K562 (cell line): ENCODE measurements around the gene PARD6A. TPM values are rescaled to one million over a fixed set of nuclear protein-coding genes. Genes with fewer than 3 reads are reported as not detected.

ENCODE experiments used
- BRCA1 ChIP-seq, 2 experiments: fragments of 450-650 bp in 1 of 2; sonication (generic) in 1 of 2; formaldehyde crosslinking in 1 of 2; IDR thresholded peaks; 2 replicates each; pipeline versions ENCODE4 v1.5.0 to v1.6.1; 2017 to 2020; ENCODE audit warnings: mild to moderate bottlenecking in 1 of 2, missing genetic modification reagents in 1 of 2
- CUX1 ChIP-seq: fragments of 200-800 bp; sonication (Bioruptor generic); IDR thresholded peaks from 2 replicates; pipeline ENCODE4 v1.6.1; 2016; ENCODE audit warnings: missing genetic modification characterization, missing compliant biosample characterization
- EP400 ChIP-seq: fragments of 450-650 bp; IDR thresholded peaks from 2 replicates; pipeline ENCODE4 v1.6.1; 2017; ENCODE audit warnings: antibody characterized with exemption, mild to moderate bottlenecking, moderate library complexity
- HDAC1 ChIP-seq, 2 experiments: fragments of 450-650 bp; IDR thresholded peaks; 2 replicates each; pipeline ENCODE4 v1.6.1; 2016 to 2017; ENCODE audit warnings: inconsistent platforms in 1 of 2, mild to moderate bottlenecking in 1 of 2, moderate library complexity in 1 of 2
- KDM5B ChIP-seq: fragments of 200-600 bp; sonication (generic); IDR thresholded peaks from 2 replicates; pipeline ENCODE4 v1.6.1; 2012; ENCODE audit warnings: low read depth, mild to moderate bottlenecking, moderate library complexity, low read length, control low read depth, inconsistent platforms; ENCODE audit not compliant: insufficient replicate concordance
- MAX ChIP-seq: sonication (generic); formaldehyde crosslinking; IDR thresholded peaks from 2 replicates; pipeline ENCODE4 v1.9.0; 2022; ENCODE audit warnings: mild to moderate bottlenecking, missing genetic modification reagents
- MYC ChIP-seq, 2 experiments: fragments of 250-450 bp in 1 of 2; sonication (Bioruptor Pico) in 1 of 2; IDR thresholded peaks; 2 replicates each; pipeline versions ENCODE4 v1.5.1 to v1.6.1; 2012 to 2021; ENCODE audit warnings: low read depth in 2 of 2, borderline replicate concordance in 1 of 2, improper control_type of control experiment in 1 of 2, low read length in 1 of 2, mild to moderate bottlenecking in 1 of 2, moderate library complexity in 1 of 2
- PKNOX1 ChIP-seq: fragments of 450-650 bp; IDR thresholded peaks from 2 replicates; pipeline ENCODE4 v1.6.1; 2016
- POLR2B ChIP-seq: fragments of 450-650 bp; IDR thresholded peaks from 2 replicates; pipeline ENCODE4 v1.6.1; 2018; ENCODE audit warnings: low read depth; ENCODE audit not compliant: partially characterized antibody
- RBM15 ChIP-seq: fragments of 200-400 bp; formaldehyde crosslinking; IDR thresholded peaks from 2 replicates; pipeline ENCODE4 v1.6.1; 2018; ENCODE audit warnings: mild to moderate bottlenecking, low read length, moderate library complexity; ENCODE audit not compliant: insufficient read depth
- SP1 ChIP-seq: sonication (generic); formaldehyde crosslinking; IDR thresholded peaks from 2 replicates; pipeline ENCODE4 v1.8.1; 2022; ENCODE audit warnings: mild to moderate bottlenecking, missing genetic modification reagents
- ZBTB1 ChIP-seq: sonication (generic); formaldehyde crosslinking; IDR thresholded peaks from 2 replicates; pipeline ENCODE4 v1.8.1; 2023; ENCODE audit warnings: missing genetic modification reagents, low read depth, mild to moderate bottlenecking, borderline replicate concordance
- ZBTB49 ChIP-seq: sonication (generic); formaldehyde crosslinking; IDR thresholded peaks from 2 replicates; pipeline ENCODE4 v1.8.0; 2022; ENCODE audit warnings: missing genetic modification reagents, mild to moderate bottlenecking, borderline replicate concordance
- ZFX ChIP-seq: sonication (generic); formaldehyde crosslinking; IDR thresholded peaks from 2 replicates; pipeline ENCODE4 v1.8.0; 2022; ENCODE audit warnings: mild to moderate bottlenecking, missing genetic modification reagents, moderate library complexity
- ZNF511 ChIP-seq: sonication (generic); formaldehyde crosslinking; IDR thresholded peaks from 2 replicates; pipeline ENCODE4 v1.8.0; 2022; ENCODE audit warnings: mild to moderate bottlenecking, missing genetic modification reagents
- polyA plus RNA-seq, 8 experiments: library from polyadenylated mRNA; depleted of rRNA in 4 of 8; stranded (reverse) in 5 of 8; unstranded in 3 of 8; fragments of >200 nt; fragmentation: Nextera tagmentation in 2 of 8; fragmentation: Illumina TruSeq in 1 of 8; extraction: Ambion mirVana in 2 of 8; extraction: Trizol in 1 of 8; gene quantifications; 2 replicates each; pipeline versions ENCODE4 v1.2.1 to v1.2.3, GENCODE V29; 2011 to 2014; ENCODE audit warnings: inconsistent platforms in 1 of 8, missing spikeins in 1 of 8
- total RNA-seq, 7 experiments: library from RNA; depleted of rRNA in 6 of 7; stranded (reverse); fragments of >200 nt in 6 of 7; fragmentation: Illumina TruSeq in 2 of 7; extraction: Trizol in 2 of 7; gene quantifications; 2 replicates each; pipeline versions ENCODE4 v1.2.1 to v1.2.3, GENCODE V29; 2011 to 2021; ENCODE audit warnings: low replicate concordance in 1 of 7

PARD6A gene
- total and polyA plus RNA-seq, 9 of the 15 experiments (the other 6 are each of a cell fraction or from before 2014, with no cell fraction given): 0.04 to 2.0 (median 0.44) TPM

- TF ChIP-seq ZFX (CRISPR knock-in tag): peak; percentile 75
- TF ChIP-seq POLR2B: peak; percentile 70
- TF ChIP-seq KDM5B: peak; percentile 83
- no peak for TF ChIP-seq CUX1 (CRISPR knock-in tag)
- peak; percentile 69; the same call in 1 of the 2 replicates for TF ChIP-seq EP400
- TF ChIP-seq MAX: peak; percentile 86
- peak; percentile 68; the same call in 1 of the 2 replicates for TF ChIP-seq ZNF511
- no peak for TF ChIP-seq RBM15
- TF ChIP-seq SP1 (CRISPR knock-in tag): peak; percentile 88
- TF ChIP-seq ZBTB49 (CRISPR knock-in tag): no peak
- 0 out of 2 replicates have a peak, but pooled peaks have one; percentile 45 for TF ChIP-seq ZBTB1 (CRISPR knock-in tag)
- peak in 1 of 2 experiments; percentile 65; a peak in 1 of 4 replicates for TF ChIP-seq HDAC1 (IDR thresholded peaks at IDR 0.05)
- TF ChIP-seq MYC (IDR thresholded peaks at IDR 0.05; ENCODE audit: low read depth, low read length): 0 out of 2 replicates have a peak, but pooled peaks have one; percentile 24
- peak; percentile 43; the same call in 1 of the 2 replicates for TF ChIP-seq MYC (CRISPR knock-in tag; IDR thresholded peaks at IDR 0.05; ENCODE audit: borderline replicate concordance, low read depth)
- TF ChIP-seq BRCA1 (IDR thresholded peaks at IDR 0.05): no peak
- no peak for TF ChIP-seq BRCA1 (CRISPR knock-in tag; IDR thresholded peaks at IDR 0.05)
- peak; percentile 40; the same call in 1 of the 2 replicates for TF ChIP-seq PKNOX1
These were observed 841 bp upstream of the PARD6A start, which contains the start of gene ACD (continued) for GRCh38 chr16:67659675-67660563.
